HCT116 (cell line): ENCODE measurements around the gene NOC4L. TPM values are rescaled to one million over a fixed set of nuclear protein-coding genes. Genes with fewer than 3 reads are reported as not detected.

Experiments
- ATAC-seq: fragments of 200-7000 bp; cut with Tn5 transposase; 2 replicates; pipeline ENCODE4 v1.9.1; 2020; ENCODE audit warnings: mild to moderate bottlenecking, moderate library complexity
- BruUV-seq: library from RNA; stranded (reverse); fragments of 400-500 nt; replicated peaks from 2 replicates; lab custom pipeline; 2021; lab: Mats Ljungman, UMichigan
- CTCF ChIA-PET: fragments of 300-600 bp; sonication (Branson Sonifier 250); formaldehyde crosslinking; loops from one replicate; lab custom pipeline; 2021; ENCODE audit warnings: antibody characterized with exemption; lab: Charles Lee
- POLR2A ChIA-PET: fragments of 300-600, 350-600 bp; sonication (Branson Sonifier 250); formaldehyde crosslinking; loops from one replicate; lab custom pipeline; 2021; ENCODE audit warnings: antibody characterized with exemption; lab: Charles Lee
- RAD21 ChIA-PET, 2 experiments: fragments of 300-600 bp; sonication (Branson Sonifier 250); formaldehyde crosslinking; loops; one replicate each; lab custom pipeline; 2023; ENCODE audit warnings: low total read pairs in 2 of 2; ENCODE audit not compliant: uncharacterized antibody in 2 of 2, unreplicated experiment in 2 of 2, low non-redundant PET in 1 of 2; lab: Charles Lee
- DNase-seq: peaks from one replicate; pipeline ENCODE4 v3.0.0-alpha.2; 2010; ENCODE audit warnings: low read depth, low spot score
- H2AFZ ChIP-seq: fragments of 200-600 bp; shearing (Covaris generic), sonication (generic); 2 replicates; pipeline ENCODE4 v1.6.1; 2017; ENCODE audit warnings: low read depth, mixed run types, mixed read lengths, antibody characterized with exemption, low read length; ENCODE audit not compliant: poor library complexity, severe bottlenecking
- H3K27ac ChIP-seq: 2 replicates; pipeline ENCODE4 v1.5.1; 2012; ENCODE audit warnings: low read depth, low read length
- H3K27me3 ChIP-seq: fragments of 200-600 bp; sonication (generic); 2 replicates; pipeline ENCODE4 v1.6.1; 2016; ENCODE audit warnings: mixed run types, low read length, mixed read lengths; ENCODE audit not compliant: insufficient read depth
- H3K36me3 ChIP-seq, 2 experiments: fragments of 200-500 bp in 1 of 2; fragments of 200-600 bp in 1 of 2; sonication (Bioruptor generic) in 1 of 2; sonication (generic) in 1 of 2; 2 replicates each; pipeline versions ENCODE4 v1.5.1 to v1.6.1; 2014 to 2016; ENCODE audit warnings: low read length in 2 of 2, inconsistent platforms in 1 of 2, mixed read lengths in 1 of 2, mixed run types in 1 of 2; ENCODE audit not compliant: insufficient read depth in 2 of 2, control insufficient read depth in 1 of 2
- H3K4me1 ChIP-seq, 2 experiments: fragments of 200-600 bp in 1 of 2; sonication (generic) in 1 of 2; 2 replicates each; pipeline versions ENCODE4 v1.5.1 to v1.6.1; 2012 to 2017; ENCODE audit warnings: low read length in 2 of 2, inconsistent platforms in 1 of 2, mild to moderate bottlenecking in 1 of 2, mixed read lengths in 1 of 2, mixed run types in 1 of 2, moderate library complexity in 1 of 2; ENCODE audit not compliant: insufficient read depth in 2 of 2, control insufficient read depth in 1 of 2
- H3K4me2 ChIP-seq: fragments of 200-600 bp; sonication (generic); 2 replicates; pipeline ENCODE4 v1.6.1; 2017; ENCODE audit warnings: mixed run types, low read length, mixed read lengths
- H3K4me3 ChIP-seq, 2 experiments: fragments of 200-600 bp in 1 of 2; sonication (generic) in 1 of 2; replicated peaks in 1 of 2; 2 replicates each; pipeline ENCODE4 v1.5.1; 2011 to 2016; ENCODE audit warnings: low read length in 2 of 2, control low read depth in 1 of 2, low read depth in 1 of 2, mild to moderate bottlenecking in 1 of 2, mixed read lengths in 1 of 2, mixed run types in 1 of 2
- H3K79me2 ChIP-seq: fragments of 200-600 bp; sonication (generic); 2 replicates; pipeline ENCODE4 v1.6.1; 2017; ENCODE audit warnings: mild to moderate bottlenecking, mixed run types, low read length, moderate library complexity, mixed read lengths; ENCODE audit not compliant: insufficient read depth
- H3K9ac ChIP-seq: fragments of 200-600 bp; sonication (generic); 2 replicates; pipeline ENCODE4 v1.6.1; 2016; ENCODE audit warnings: low read length, mixed read lengths
- H3K9me2 ChIP-seq: fragments of 200-600 bp; sonication (generic), shearing (Covaris generic); 2 replicates; pipeline ENCODE4 v1.6.1; 2017; ENCODE audit warnings: mixed run types, mild to moderate bottlenecking, moderate library complexity; ENCODE audit not compliant: insufficient read depth
- H3K9me3 ChIP-seq, 2 experiments: fragments of 200-500 bp in 1 of 2; fragments of 200-600 bp in 1 of 2; sonication (Bioruptor generic) in 1 of 2; sonication (generic) in 1 of 2; 2 replicates each; pipeline ENCODE4 v1.6.1; 2014 to 2017; ENCODE audit warnings: low read length in 2 of 2, mixed read lengths in 2 of 2, inconsistent platforms in 1 of 2, low read depth in 1 of 2, mild to moderate bottlenecking in 1 of 2, mixed run types in 1 of 2, moderate library complexity in 1 of 2; ENCODE audit not compliant: control insufficient read depth in 1 of 2, insufficient read depth in 1 of 2
- H4K20me1 ChIP-seq: fragments of 200-600 bp; sonication (generic), shearing (Covaris generic); 2 replicates; pipeline ENCODE4 v1.6.1; 2017; ENCODE audit warnings: mixed run types, mild to moderate bottlenecking, moderate library complexity; ENCODE audit not compliant: insufficient read depth
- CEBPB ChIP-seq: IDR thresholded peaks from 2 replicates; pipeline ENCODE4 v1.6.1; 2012; ENCODE audit warnings: low read depth
- EGR1 ChIP-seq: IDR thresholded peaks from 2 replicates; pipeline ENCODE4 v1.6.1; 2012; ENCODE audit warnings: low read depth
- ELF1 ChIP-seq: IDR thresholded peaks from 2 replicates; pipeline ENCODE4 v1.6.1; 2012; ENCODE audit warnings: low read depth, borderline replicate concordance
- EZH2phosphoT487 ChIP-seq: fragments of 200-600 bp; IDR thresholded peaks from 2 replicates; pipeline ENCODE4 v1.6.1; 2018; ENCODE audit warnings: antibody characterized with exemption, borderline replicate concordance
- FOSL1 ChIP-seq: IDR thresholded peaks from 2 replicates; pipeline ENCODE4 v1.6.1; 2012; ENCODE audit warnings: low read depth
- JUND ChIP-seq: IDR thresholded peaks from 2 replicates; pipeline ENCODE4 v1.6.1; 2012
- POLR2AphosphoS5 ChIP-seq: IDR thresholded peaks from 2 replicates; pipeline ENCODE4 v1.6.1; 2011; ENCODE audit warnings: mild to moderate bottlenecking, low read depth, low read length, moderate library complexity
- SIN3A ChIP-seq: IDR thresholded peaks from 2 replicates; pipeline ENCODE4 v1.6.1; 2012; ENCODE audit warnings: low read depth
- SP1 ChIP-seq: IDR thresholded peaks from 2 replicates; pipeline ENCODE4 v1.6.1; 2012; ENCODE audit warnings: low read depth
- SRF ChIP-seq: IDR thresholded peaks from 2 replicates; pipeline ENCODE4 v1.6.1; 2012; ENCODE audit warnings: low read depth
- TCF7L2 ChIP-seq: IDR thresholded peaks from 2 replicates; pipeline ENCODE4 v1.7.0; 2011; ENCODE audit warnings: borderline replicate concordance, inconsistent platforms; ENCODE audit not compliant: insufficient read depth, insufficient read length; ENCODE audit errors: extremely low read depth
- YY1 ChIP-seq: IDR thresholded peaks from 2 replicates; pipeline ENCODE4 v1.6.1; 2011; ENCODE audit warnings: low read length, low read depth, moderate library complexity, mild to moderate bottlenecking; ENCODE audit not compliant: insufficient replicate concordance; ENCODE audit errors: extremely low read depth
- ZBTB33 ChIP-seq: IDR thresholded peaks from 2 replicates; pipeline ENCODE4 v1.6.1; 2011; ENCODE audit warnings: mild to moderate bottlenecking, low read length, moderate library complexity; ENCODE audit not compliant: insufficient replicate concordance; ENCODE audit errors: extremely low read depth
- ZFX ChIP-seq: fragments of 450-650 bp; IDR thresholded peaks from 2 replicates; pipeline ENCODE4 v1.6.1; 2017
- ZNF274 ChIP-seq: fragments of 200-500 bp; sonication (Bioruptor generic); IDR thresholded peaks from 2 replicates; pipeline ENCODE4 v1.6.1; 2014; ENCODE audit warnings: mild to moderate bottlenecking, low read depth, low read length, inconsistent platforms
- intact Hi-C: fragments of 100-400 bp; cut with micrococcal nuclease; formaldehyde crosslinking; loops from 2 replicates; pipeline ENCODE4 v1.10.0; 2022
- total RNA-seq: library from RNA; stranded (reverse); gene quantifications from one replicate; pipeline ENCODE4 v1.2.1, GENCODE V29; 2021; ENCODE audit not compliant: unreplicated experiment

The NOC4L gene
- total RNA-seq, 1 experiment from 2014 or later, result 47.6 TPM

DNA sequence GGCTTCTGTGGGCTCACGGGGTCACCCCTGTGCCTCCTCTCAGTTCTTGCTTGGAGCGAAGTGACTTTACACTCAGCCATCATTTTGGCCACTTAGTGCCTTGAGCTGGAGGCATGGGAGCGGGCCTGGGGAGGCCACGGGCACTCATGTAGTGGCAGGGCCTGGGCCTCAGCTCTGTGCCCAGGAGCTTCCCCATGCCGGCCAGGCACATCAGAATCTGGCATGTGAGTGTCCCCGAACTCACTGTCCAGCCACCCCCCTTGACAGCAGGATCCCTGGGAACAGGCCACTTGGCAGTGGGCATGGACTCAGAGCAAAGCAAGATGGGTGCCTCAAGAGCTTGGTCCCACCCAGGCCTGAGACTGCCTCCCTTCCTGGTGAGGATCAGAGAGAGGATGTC lies 29.6 kb upstream of the NOC4L start:
- Histone ChIP-seq H3K9me3 (no peaks in the 10 kb centered on the region), H3K27ac (no peak overlapping the region), H3K9me2 (no peaks in the 10 kb centered on the region), H2AFZ (no peak overlapping the region), H3K27me3 (no peaks in the 10 kb centered on the region), H3K4me2 (no peak overlapping the region), H4K20me1 (no peaks in the 10 kb centered on the region), H3K79me2 (no peaks in the 10 kb centered on the region), H3K36me3 (peaks cover 4 to 14% of the 10 kb centered on the region in 2 experiments; a peak in 2 of 4 replicates), H3K4me3 (no peak overlapping the region), H3K4me1 (no peaks in the 10 kb centered on the region), H3K9ac (no peak overlapping the region)
- DNase-seq (no peak), ATAC-seq (no peak)
- BruUV-seq, result no TSS peak
- ChIA-PET RAD21 (no interaction called here), POLR2A (no interaction called here), CTCF (no interaction called here)
- intact Hi-C loops, result no loop called here
- TF ChIP-seq SRF, result no peak
- no peak for TF ChIP-seq ZBTB33
- TF ChIP-seq SP1, result no peak
- TF ChIP-seq SIN3A, result no peak
- no peak for TF ChIP-seq EZH2phosphoT487
- TF ChIP-seq ZNF274, result no peak
- no peak for TF ChIP-seq POLR2AphosphoS5
- no peak for TF ChIP-seq TCF7L2
- TF ChIP-seq JUND, result no peak
- no peak for TF ChIP-seq EGR1
- TF ChIP-seq CEBPB, result no peak
- no peak for TF ChIP-seq YY1
- TF ChIP-seq ZFX, result no peak
- TF ChIP-seq ELF1, result no peak
- no peak for TF ChIP-seq FOSL1
